ENCODE results near the gene VWA5A.

The VWA5A gene, protein sequence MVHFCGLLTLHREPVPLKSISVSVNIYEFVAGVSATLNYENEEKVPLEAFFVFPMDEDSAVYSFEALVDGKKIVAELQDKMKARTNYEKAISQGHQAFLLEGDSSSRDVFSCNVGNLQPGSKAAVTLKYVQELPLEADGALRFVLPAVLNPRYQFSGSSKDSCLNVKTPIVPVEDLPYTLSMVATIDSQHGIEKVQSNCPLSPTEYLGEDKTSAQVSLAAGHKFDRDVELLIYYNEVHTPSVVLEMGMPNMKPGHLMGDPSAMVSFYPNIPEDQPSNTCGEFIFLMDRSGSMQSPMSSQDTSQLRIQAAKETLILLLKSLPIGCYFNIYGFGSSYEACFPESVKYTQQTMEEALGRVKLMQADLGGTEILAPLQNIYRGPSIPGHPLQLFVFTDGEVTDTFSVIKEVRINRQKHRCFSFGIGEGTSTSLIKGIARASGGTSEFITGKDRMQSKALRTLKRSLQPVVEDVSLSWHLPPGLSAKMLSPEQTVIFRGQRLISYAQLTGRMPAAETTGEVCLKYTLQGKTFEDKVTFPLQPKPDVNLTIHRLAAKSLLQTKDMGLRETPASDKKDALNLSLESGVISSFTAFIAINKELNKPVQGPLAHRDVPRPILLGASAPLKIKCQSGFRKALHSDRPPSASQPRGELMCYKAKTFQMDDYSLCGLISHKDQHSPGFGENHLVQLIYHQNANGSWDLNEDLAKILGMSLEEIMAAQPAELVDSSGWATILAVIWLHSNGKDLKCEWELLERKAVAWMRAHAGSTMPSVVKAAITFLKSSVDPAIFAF

DNA sequence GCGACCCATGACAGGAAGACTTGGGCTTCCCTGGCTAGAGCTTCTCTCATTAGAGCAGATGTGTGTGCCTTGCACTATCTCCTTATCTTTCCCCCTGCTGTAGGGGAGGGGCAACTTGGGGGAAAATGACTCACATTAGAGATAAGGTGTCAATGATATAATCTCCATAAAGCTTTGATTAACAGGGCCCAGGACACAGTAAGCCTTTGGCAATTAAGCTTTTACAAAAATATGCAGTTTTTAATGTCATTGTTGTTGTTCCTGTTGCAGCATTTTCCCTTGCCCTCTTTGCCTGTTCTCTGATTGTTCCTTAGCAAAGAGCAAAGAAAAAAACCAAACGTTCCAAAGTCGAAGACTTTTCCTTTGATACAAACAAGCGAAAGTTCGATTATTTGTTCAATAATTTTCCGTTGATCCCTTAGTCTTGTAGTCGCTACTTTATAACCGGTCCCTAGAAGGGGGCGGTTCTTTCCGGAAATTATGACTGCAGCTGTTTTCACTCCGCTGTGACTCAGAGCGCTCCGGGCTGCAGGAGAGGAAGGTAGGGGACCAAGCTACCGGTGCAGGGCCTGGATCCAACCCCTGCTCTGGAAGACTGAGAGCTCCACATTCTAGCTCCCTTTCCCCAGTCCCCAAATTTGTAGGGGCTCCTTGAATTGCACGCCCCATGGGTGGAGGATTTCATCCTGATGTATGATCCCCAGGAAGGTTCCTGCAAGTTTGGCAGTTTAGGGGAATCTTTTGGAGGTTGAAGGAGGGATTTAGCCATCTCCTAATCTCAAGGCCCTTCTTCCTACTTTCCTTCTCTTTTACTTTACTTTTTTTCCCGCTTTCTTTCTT lies at the start of gene VWA5A:
VWA5A (plus strand) TSS at position 509 of the 840 bp plus-strand sequence. CDS start 2,062 bp downstream, outside the sequence.
- DNase-seq, result peak; percentile 88

DNA sequence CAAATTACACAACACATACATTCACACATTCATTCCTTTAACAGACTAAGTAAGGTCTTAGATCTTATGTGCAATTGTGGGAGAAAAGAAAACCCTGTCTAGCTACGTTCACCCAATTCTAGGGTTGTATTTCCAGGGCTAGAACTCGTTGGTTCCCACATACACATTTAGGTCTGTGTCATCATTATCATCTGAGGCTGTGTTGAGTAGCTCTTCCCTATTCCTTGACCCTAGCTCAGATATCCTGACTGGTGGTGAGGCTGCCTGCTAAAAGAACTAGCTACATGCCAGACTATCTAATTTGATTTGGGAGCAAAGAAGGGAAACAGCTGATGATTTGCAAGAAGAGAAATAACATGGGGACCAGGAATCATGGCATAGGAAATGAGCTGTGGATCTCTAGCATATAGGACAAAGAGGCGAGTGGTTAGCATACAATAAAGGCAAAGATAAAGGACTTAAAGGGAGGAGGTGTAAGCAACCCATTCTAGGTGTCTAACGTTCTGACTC lies 46.6 kb upstream of the VWA5A start:
- DNase-seq, result no peak

DNA sequence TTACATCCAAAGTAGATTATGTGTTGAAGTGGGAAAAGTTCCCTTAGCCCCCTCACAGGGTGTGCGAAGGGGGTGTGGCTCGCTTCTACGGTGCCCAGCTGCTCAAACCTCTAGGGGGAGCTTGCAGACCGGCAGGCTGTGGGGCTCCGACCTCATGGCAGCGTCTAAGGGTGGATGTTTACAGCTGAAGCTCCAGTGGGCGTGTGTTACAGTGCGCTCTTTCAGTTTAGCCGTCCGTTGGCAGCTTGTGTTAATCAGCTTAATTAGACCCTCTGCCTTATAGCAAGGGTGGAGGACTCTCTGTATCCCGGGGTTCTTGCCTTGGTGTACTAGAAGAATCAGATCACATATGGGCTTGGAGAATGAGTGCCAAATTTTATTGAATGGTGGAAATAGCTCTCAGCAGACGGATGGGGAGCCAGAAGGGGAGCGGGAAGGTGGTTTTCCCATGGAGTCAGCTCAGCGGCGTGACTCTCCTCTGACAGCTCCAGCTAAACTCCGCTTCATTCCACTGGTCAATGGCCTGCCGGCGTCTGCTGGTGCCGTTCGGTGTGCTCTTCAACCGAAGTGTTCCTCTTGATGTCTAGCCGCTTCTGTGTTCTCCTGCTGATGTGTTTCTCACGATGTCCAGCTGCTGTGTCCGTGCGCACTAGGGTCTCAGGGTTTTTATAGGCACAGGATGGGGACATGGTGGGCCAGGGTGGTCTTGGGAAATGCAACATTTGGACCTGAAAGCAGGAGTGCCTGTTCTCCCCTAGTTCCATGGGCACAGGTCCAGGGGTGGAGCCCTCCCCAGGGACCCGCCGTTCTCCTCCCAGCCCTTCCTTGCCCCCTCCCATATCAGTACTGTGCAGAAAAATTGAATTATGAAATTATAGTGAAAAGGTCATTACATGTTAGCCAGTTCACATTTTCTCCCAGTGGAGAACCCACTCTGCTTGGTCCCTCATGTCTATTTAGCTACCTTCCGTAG lies 45.5 kb upstream of the VWA5A start:
- DNase-seq, result peak; percentile 68

DNA sequence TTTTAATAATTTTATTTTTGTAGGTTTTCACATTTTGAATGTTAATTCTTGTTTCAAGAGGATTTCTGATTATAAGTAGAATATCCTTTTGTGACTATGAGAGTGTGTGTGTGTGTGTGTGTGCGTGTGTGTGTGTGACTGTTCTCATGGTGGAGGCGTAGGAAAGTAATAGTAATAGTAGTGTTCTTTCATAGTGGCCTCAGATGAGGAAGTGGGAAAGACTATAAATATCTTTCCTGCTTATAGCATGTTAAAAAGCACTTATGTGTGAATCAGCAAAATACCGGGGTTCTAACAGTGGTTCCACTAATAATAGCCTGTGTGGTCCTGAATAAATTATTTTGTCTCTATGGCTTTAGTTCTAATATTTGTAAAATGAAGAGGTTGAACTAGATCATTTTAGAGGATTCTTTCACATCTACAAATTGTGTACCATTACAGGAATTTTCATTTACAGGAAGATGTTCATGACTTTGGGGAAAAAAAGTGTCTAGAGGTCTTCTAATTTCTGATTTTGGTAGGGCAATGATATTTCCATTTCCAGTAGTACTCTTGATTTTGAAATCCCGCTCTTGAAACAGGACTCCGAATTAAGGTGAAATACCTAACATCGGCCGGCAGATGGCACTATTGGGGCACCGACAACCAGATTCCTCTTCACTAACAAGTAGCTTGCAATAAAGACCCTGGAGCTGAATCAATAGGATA lies 44.2 kb upstream of the VWA5A start:
- peak; percentile 87 for DNase-seq

DNA sequence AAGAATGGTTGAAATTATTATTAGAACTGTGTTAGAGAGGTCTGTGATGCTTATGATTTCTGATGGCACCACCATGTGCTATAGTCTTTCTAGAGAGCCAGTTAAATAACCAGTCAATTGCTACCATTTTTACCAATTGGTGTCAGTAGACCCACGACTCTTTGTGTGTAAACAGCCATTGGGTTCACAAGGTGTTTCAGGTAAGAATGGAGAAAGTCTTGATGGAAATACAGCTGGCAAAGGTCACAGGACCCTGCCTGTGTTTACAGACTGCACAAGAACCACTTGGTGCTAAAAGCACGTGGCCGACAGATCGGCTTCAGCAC lies 43.7 kb upstream of the VWA5A start:
- no peak for DNase-seq

DNA sequence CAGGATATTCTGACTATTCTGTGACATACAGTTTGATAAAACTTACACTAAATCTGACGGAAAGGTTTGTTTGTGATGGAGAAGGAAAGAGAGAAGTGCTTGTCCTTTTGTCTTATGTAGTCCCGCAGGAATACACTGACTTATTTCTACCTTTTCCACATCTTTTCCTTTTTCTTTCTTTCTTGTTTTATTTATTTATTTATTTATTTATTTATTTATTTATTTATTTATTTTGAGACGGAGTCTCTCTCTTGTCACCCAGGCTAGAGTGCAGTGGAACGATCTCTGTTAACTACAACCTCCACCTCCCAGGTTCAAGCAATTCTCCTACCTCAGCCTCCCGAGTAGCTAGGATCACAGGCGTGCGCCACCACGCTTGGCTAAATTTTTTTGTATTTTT lies 43.1 kb upstream of the VWA5A start:
- no peak for DNase-seq

DNA sequence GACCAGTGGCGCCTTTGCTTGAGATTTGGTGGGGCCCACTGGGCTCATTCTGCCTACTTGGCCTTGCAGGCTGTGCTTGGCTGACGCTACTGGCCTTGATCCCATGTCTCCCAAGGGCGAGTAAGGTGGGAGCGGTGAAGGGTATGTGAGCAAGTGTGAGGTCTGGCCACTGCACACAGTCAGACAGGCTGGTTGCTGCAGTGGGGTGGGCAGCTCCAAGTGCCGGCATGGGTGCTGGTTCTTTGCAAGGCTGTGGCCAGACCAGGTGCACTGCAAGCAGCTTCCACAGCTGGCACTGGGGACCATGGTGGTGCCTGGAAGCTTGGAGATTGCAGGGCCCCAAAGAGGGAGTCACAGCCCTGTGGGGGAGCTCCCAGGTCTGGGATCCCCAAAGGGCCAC lies 40.7 kb upstream of the VWA5A start:
- DNase-seq, result no peak

DNA sequence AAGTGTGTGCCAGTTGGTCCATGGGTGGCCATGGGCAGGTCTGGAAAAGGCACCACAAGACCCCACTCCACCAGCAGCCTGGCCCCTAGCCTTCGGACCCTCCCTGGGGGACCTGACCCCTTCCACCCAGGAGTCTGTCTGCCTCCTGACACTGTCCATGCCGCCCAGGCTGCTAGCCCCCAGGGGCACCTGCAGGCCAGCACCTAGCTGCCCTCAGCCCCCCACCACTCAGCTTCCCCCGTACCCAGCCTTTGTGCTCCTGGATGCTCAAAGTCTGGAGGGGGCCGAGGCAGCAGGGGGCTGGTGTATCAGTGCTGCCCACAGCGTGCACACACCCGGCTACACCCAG lies 39.8 kb upstream of the VWA5A start:
- DNase-seq, result no peak

DNA sequence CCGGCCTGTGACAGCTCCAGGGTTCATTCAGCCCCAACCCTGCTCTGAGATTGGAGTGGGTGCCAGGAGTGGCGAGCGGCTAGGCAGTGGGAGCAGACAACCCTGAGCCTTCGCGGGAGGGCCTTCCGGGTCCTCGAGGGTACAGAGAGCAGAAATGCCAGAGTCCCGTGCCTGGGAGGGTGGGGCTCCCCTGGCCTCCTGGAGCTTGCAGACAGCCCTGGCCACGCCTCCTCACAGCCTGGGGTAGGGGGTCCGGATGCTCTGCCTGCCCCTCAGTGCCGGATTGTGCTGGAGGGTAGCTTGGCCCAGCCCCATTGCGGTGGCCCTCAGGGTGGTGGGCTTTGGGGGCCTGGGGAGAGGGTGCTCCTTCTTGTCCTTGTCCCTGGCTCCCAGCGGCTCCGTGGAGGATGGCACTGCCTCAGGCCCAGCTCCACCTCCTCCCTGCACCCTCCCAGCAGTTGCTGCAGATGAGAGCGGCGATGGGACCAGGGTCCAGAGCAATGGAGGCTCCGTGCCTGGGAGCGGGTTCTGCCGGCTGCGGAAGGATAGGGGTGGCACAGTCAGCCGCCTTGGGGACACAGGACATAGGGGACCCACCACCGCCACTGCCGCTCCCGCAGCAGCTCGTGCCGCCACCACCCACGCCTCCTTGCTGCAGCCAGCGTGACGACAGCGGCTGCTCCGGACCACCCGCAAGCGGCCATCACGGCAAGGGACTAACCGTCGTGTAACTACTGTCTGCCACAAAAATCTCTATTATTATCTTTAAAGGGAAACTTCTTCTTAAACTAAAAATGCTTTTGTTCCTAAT lies 39.2 kb upstream of the VWA5A start:
- no peak for DNase-seq

DNA sequence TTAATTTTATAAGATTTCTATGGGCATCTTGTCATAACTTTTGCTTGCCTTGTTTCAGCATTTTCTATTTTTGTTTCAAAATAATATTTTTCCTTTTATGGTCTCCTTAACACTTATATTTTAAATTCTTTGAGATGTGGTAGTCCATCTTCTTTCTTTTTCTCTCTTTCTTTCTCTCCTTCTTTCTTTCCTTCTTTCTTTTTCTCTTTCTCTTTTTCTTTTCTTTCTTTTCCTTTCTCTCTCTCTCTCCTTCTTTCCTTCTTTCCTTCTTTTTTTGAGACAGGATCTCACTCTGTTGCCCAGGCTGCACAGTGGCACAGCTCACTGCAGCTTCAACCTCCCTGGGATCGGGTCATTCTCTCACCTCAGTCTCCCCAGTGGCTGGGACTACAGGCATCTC lies 38.0 kb upstream of the VWA5A start:
- DNase-seq, result no peak

DNA sequence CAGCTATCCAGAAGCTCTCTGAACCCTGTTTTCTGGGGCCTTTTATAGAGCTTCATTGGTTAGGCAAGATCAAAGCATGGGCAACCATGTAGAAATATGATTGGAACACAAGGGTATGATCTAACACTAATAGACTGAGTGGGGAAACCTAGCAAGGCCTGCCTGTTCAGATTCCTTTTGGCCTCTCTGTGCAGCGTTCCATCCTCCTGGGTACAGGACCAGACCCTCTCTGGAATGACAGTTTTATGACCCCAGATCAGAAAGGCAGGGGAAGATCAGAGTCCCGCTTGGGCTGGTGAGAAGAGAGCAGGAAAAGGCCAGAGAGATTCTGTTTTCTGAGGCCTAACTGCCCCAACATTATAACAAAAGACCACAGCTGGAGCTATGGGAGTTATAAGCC lies 36.7 kb upstream of the VWA5A start:
- DNase-seq, result no peak

DNA sequence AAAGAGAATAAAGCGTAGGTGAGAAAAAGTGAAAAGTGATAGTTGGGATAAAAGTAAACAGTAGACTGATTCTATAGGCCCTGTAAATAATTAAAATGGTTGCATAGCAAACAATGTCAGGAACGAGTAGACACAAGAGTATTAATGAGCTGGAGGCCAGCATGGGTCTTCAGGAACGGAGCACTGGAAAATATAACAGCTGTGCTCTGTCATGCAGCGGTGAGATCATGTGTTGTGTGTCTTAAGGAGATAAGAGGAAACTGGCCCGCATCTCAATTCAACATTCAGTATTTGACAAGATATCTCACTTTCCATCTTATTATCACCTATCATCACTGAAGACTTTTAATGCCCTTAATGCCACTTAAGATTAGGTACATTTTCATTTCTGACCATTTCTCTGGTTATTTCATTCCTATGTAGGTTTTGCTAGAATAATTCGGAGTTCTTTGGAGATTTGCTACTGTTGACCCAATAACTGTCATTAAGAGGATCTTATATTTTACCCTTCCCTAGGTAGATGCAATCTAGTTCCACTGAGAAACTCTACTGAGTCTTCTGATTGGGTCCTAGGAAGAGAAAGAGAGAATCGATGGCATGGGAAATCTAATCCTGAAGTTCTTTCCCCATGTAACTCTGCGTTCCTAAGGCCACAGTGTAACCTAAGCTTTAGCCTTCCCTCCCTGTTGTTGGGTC lies 35.5 kb upstream of the VWA5A start:
- DNase-seq, result no peak

DNA sequence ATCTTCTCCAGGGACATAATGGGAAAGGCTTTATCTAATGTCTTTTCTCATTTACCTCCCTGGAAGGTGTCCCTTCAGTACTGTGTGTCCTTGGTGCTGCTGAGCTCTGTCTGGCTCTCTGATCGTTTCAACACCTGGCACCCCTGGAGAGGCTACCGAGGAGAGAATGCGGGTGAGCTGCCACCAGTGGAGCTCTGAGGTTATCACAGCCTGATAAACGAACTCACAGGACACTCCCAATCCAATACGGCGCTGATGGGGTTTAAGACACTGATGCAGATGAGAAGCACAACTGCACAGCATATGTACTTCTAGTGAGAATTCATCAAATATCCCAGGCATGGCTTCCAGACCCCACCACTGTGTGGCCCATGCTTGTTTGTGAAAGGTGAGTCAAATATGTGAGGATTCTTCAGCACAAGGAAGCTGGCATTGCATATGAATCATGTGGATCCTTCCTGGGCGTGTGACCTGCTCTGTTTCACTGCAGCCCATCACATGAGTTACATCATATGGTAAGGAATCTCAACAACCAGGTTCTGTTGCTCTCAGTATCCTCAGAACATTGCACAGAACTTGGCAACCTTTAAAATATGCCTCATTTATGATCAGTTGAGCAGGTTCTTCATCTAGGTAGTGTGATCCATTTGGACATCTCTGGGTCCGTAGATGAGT lies 34.8 kb upstream of the VWA5A start:
- no peak for DNase-seq

DNA sequence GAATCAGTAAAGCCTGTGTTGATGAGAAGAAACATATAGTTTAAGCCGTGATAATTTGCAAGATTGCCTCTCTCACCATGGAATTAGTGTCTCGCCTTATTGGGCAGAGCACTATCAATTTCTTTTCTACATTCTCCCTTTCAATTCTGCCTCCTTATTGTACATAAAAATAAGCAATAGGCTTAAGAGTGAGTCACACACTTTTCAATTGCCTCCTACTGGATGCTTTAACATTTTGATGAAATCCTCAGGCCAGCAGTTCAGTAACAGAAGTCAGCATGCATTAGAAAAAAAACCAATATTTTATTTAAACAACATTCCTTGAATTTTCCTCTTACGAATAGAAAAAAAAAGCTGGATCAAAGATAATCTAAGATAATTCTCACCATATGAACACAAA lies 33.8 kb upstream of the VWA5A start:
- DNase-seq, result no peak

DNA sequence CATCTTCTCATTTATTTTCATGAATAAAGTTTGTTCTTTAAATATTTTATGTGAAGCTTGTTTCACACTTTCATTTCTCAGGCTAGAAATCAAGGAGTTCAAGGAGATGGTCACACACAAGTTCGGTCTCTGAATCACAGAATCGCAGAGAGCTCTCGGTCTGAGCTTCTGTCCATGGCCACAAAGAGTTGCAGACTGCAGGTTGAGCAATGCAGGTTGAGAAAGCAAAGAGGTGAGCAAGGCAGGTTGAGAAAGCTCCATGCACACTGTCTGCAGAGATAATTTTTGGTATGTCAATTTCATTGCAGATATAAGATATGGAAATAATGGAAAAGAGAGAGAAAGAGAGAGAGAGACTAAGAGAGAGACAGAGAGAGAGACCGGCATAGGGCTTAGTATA lies 32.9 kb upstream of the VWA5A start:
- no peak for DNase-seq

DNA sequence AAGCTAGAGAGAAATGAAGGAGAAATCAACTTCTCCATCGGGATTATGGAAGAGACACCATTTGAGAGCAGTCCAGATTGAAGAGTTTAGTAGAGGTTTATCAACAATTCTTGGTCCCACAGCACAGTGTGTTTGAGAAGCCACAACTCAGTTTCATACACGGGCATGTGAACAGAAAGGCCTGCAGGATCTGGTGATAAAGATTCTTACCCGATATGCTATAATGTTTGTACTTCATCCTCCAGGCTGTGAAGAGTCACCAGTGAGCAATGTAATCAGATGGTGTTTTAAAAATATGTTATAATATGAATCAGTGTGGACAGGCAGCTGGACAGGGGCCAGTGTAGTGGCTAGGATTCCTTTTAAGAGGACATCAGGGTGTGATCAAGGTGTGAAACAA lies 29.7 kb upstream of the VWA5A start:
- DNase-seq, result no peak

DNA sequence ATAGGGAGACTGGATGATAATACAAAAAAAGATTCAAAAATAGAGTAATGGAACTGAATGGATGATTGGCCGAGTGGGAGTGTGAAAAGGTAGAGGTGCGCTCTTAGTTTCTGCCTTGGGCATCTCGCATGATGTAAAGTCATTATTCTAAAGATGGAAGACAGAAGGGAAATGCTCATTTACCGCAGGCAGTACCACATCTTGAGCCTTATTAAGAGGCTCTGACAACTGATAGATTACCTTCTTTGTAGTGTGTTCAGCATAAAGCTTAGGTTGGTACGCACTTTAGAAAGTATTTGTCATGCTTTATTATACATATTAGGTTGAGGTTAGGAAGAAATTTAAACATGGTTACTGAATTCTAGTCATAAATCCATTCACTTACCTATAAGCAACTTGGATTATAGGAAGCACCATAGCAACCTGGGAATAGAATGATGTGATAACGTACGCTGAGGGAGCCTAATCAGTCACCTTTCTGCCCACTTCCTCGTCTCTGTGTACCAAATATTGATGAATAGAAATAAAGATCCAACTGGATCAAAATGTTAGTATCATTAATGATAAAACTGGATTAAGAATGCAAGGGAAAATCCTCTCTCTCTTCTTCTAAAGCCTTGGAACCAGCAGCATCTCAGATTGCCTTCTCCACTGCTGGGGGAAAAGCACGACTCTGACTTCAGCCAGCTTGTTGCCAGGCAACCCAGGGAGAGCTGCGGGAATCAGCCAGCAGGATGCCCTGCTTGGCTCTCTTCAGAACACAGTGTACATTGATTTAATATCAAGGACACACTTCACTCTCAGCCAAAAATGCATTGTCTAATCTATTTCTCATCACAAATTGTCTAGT lies 29.0 kb upstream of the VWA5A start:
- DNase-seq, result no peak

DNA sequence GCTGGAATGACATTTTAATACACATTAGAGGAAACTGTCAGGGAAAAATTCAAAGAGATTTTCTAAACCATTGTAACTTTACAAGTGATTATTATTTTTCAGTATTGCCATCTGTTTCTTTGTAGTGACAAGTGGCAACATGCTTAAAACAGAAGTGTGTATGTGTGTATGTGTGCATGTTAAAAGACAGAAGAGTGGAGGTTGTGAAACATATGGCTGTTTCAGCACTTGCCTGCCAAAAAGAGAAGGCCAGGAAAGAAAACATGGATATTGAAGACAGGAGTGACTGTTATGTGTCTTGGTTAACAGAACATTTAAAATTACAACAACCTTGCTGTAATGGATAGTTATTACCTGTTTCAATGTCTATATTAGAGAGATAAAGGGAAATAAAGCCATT lies 24.3 kb upstream of the VWA5A start:
- DNase-seq, result no peak

Data from activated effector memory CD4-positive, alpha-beta T cell treated with anti-CD3 and anti-CD28 coated beads, Interleukin-2, amount 50 U/mL, for 16 hours (primary cell).